Putamen (tissue), 1 donor: ENCODE measurements around the gene FAM168A.

Experiments used
- DNase-seq: peaks from one replicate; pipeline ENCODE4 v3.0.0-alpha.2; 2016; ENCODE audit warnings: low spot score

FAM168A gene

DNA sequence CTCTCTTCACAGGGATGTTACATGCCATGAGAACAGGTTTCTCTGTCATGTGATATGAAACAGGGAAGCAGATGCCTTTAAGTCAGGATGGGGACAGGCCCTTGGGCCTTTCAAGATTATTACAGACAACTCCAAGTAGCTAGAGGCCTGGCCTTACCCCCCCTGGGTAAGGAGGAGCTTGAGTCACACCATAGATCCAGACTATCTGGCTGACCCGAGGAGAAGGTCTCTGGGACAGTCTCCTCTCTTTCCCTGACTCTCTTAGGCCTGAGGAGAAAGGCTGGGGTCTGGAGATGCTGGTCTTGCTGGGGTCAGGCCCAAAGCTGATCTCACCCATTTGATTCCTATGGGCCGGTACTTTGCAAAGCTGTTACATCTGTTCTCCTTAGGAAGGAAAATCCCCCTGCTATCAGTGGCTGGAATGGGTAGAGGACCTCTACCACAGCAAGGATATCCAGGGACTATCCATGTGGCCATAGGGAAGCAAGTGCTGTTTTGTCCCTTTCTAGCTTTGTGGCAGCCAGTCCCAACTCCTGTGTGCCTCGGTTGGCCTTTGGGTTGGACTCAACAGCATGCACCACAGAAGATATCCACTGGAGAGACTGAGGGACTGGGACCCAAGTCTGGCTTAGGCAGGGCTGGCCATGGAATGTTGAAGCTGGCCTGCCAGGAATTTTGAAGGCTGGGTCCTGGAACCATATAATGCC, 196.5 kb downstream of the FAM168A start:
- DNase-seq: no peak

DNA sequence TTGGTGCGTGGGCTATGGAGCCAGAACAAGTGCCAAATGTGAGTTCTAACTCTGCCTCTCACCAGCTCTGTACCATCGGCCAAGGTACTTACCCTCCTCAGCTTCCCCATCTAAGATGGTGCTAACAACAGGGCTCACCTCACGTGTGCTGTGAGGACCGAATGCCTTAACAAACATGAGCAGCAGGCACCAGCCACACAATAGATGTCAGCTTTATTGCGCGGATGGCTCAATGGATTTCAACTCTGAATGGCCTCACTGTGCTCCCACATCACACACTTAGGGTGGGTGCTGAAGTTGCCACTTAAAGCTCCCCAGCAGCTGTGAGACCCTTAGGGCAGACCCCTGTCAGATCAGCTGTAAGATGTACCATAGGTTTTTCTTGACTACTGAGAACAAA, 197.6 kb downstream of the FAM168A start:
- no peak for DNase-seq

DNA sequence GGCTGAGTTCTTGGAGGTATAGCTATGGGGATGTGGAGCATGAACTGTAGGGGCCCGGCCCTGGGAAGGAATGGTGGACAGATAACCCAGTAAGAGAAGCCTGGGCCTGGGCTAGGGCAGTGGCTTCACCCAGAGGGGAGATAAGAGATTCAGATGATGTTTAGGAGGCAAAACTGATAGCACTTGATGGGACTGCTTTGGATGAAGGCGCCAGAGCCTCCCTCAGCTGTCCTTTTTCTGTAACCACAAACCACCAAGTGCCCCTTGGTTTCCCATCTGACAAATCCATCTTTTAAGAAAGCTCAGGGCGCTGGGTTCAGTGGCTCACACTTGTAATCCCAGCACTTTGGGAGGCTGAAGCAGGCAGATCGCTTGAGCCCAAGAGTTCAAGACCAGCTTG, 198.3 kb downstream of the FAM168A start:
- DNase-seq: no peak

DNA sequence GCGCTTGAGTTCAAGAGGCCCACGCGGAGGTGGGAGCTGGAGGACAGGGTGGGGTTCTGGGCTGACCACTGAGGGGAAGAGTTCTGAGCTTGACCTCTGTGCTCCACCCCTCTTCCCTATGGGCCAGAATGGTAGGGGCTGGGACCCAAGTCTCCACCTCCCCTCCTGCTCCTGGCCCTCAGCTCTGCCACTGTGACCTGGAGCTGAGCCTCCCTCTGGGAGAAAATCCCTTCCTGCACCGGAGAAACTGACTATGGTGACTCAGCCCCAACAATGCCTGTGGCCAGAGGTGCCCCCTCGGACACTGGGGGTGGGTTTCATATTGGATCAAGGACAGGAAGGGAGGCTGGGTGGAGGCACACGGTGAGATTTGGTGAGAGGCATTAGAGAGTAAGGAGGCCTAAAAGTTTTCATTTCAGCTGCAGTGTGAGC, 198.7 kb downstream of the FAM168A start:
- no peak for DNase-seq

DNA sequence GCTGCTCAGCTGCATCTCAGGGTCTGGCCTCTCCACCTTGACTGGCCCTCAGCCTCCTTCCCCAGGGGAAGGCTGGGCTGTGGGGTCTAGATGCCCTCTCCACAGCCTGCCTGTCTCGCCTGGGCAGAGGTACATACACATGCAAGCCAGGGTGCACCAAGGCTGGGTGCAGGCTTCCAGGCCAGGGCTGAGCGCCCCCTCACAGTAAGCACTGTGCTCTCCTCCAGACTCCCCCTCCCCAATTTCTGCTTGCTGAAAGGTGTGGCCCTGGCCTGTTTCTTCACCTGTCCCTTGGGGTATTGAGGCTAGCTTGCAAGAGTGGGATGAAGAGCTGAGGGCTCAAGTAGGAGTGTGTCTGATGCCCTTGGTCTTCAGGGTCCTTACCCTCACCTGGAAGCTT, 199.2 kb downstream of the FAM168A start:
- no peak for DNase-seq

DNA sequence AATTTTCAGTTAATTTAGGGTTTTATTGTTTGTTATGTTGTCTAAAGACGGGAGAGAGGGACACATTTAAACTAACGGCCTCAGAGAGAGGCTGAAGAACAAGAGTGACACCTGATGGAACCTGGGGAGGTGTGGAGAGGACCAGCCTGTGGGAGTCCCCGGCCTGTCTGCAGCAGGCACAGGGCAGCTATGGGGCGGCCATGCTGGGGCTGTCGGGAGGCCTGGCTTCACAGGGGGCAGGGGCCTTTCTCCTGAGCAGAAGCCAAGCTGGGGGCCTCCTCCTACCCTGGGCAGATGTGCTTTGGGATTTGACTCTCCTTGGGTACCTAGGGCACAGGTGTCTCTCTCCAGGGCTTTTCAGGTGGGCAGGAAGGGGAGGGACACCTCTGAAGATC, 199.8 kb downstream of the FAM168A start:
- no peak for DNase-seq

DNA sequence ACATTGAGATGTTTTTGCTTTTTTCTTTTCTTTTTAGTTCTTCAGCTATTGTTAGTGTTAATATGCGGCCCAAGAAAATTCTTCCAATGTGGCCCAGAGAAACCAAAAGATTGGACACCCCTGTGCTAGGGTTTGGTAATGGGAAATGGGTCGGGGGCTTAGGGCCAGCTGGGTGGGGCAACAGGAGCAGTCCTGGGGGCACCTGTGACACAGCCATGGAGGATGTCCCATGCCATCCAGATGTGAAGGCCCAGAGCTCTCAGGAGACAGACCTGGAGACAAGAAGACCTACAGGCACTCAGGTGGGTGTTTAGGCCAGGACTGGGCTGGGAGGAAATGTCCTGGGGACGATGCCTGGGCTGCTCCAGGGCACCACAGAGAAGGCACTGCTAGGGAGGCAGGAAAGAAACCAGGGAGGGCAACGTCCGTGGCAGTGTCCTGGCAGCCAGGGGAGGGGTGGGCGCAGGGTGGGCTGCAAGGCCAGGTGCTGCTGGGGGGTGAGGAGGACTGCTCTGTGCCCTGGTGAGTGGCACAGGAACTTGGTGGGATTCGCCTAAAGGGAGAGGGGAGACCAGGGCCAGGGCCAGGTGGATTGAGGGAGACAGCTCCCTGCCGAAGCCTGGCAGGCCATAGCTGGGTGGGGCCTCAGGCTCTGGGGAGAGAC, 200.3 kb downstream of the FAM168A start:
- no peak for DNase-seq

DNA sequence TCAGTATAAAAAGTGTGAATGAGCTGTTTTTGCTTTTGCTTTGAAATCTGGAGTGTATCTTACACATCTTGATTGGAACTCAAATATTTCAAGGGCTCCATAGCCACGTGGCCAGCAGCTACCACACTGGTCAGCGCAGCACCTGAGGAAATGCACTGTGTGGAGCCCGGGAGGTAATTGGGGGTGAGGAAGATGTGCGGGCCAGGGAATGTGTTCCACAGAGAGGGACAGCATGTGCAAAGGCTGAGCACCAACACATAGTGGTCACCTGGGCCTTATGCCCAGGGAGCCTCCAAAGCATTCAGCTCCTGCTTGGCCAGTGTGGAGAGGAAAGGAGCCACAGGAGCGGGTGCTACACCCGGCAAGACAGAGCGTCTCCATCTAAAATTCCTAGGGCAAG, 200.9 kb downstream of the FAM168A start:
- DNase-seq: no peak

DNA sequence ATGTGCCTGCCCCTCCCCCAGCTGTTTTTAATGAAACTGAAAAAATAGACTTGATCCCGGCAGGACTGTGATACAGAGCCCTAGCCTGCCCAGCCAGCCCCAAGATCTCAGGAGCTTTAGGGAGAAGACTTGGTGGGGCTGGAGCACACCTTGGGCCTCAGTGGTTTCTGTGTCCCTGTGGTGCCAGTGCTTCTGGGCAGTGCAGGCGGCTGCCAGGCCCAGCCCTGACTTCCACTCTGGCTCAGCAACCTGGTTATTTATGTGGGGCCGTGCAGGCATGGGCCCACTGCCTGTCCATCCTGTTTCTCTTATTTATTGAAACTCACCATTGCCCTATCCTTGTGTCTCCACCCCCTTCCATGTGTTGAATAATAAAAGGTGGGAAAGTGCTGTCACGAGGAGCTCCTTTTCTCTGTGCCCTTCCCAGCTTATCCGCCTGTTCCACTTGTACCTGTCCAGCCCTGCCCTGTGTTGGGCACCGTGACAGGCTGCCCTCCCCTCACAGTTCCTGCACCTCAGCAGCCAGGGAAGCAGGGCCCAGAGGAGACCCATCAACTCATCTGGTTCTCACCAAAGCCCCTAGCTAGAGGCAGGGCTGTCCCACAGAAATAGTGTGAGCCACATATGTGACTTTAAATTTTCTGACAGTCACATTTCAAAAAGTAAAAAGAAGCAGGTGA, 201.5 kb downstream of the FAM168A start:
- DNase-seq: no peak

DNA sequence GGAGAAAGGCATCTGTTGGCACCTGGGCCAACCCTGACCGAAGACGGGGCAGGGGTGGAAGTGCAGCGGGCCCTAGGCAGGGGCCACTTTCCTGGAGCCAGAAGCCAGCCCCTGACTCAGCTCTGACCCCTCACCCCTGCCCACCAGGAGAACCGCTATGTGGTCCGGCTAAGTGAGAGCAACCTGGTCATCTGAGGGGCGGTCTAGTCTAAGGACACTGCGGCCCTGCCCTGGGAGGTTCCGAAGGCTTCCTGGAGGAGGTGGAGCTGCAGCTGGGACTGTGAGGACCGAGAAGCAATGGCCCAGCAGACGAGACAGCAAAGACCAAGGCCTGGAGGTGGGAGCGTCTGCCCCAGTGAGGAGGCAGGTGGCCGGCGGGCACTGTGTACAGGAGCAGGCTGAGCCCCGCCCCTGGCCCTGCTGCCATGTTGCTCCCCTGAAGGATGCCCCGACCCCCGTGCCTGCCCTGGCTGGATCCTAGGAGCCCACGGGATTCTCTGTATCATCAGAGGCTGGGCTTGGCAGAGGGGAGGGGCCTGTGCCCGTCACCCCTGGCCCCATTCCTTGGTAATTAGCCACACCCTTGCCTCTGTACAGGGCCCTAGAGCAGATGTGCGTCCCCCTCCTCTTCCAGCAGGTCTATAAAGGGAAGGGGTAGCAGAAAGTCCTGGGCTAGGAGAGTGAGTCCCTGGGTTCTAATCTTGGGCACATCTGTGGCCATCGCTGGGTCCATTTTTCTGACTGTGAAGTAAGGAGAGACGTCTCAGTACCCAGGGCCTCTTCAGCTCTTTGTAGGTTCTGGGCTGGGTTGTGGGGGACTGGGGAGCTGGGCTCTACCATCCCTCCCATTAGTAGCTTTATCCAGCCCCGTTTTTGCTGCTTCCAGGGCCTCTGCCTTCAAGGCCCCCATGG, 202.4 kb downstream of the FAM168A start:
- DNase-seq: no peak

DNA sequence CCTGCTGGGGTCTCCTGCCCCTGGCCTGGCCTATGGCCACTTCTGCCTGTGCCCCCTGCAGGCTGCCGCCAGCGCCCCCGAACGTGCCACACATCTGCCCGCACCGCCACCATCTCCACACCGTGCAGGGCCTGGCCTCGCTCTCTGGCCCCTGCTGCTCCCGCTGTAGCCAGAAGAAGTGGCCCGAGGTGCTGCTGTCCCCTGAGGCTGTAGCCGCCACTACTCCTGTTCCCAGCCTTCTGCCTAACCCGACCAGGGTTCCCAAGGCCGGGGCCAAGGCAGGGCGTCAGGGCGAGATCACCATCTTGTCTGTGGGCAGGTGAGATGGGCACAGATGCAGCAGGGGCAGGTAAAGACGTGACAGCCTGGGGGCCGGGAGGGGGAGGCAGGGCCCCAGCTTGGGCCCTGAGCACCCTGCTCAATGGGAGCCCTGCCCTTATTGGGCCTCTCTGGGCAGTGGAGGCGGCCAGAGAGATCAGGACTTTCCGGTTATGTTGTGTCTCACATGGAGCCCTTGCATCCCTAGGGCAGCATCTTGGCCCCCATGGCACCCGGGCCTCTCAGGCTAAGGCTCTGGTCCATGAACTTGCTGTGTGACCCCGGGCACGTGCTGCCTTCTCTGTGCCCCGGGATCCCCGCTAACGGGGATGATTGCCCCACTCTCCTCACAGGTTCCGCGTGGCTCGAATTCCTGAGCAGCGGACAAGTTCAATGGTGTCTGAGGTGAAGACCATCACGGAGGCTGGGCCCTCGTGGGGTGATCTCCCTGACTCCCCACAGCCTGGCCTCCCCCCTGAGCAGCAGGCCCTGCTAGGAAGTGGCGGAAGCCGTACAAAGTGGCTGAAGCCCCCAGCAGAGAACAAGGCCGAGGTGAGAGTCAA, 203.3 kb downstream of the FAM168A start:
- DNase-seq: no peak

DNA sequence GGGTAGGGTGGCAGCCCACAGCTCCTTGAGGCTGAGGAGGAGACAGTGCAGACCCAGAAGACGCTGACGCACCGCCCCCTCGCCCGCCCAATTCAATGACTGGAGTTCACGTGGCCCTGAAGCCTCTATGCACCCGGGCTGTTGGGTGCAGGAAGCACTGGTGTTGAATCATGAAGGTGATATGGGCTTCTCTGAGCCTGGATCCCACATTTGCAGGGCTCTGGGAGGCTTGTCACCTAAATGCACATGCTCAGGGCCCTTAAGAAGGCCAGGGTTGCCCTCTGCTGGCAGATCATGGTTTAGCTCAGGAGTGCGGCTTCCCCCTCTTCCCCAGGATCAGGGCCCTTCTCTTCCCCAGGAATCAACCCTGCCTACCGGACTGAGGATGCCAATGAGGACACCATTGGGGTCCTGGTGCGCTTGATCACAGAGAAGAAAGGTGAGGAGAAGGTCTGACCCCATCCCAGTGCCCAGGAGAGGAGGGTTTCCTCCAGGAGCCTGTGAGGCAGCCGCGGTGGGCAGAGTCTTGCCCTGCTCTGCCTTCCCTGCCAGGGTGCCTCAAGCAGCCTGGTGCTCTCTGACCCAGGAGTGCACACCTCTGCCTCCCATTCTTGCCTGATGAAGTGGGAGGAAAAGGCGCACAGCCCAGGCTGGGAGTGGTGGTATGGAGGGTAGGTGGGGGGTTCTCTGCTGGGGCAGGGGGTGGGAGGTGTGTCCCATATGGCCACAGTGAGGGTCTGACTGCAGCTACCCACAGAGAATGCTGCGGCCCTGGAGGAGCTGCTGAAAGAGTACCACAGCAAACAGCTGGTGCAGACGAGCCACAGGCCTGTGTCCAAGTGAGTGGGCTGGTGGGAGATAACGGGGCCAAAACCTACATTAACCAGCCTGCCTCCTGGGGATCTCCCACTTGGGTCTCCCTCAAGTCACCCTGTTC, 204.2 kb downstream of the FAM168A start:
- peak; percentile 76 for DNase-seq

DNA sequence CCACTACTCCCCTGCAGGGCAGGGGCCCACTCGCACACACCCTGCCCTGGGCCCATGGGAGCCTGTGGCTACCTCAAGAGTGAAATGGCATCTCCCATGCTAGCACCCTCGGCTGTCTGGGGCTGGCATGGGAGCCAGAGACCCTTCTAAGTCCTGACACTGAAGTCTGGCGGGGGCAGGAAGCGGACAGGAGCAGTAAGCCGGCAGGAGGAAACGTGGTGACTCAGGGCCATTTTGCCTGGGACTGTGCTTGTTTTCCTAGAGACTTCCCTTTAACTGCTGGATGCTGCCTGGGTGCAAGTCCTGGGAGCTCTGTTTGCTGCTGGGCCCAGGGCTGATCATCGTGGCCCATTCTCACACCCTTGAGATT, 204.9 kb downstream of the FAM168A start:
- no peak for DNase-seq

DNA sequence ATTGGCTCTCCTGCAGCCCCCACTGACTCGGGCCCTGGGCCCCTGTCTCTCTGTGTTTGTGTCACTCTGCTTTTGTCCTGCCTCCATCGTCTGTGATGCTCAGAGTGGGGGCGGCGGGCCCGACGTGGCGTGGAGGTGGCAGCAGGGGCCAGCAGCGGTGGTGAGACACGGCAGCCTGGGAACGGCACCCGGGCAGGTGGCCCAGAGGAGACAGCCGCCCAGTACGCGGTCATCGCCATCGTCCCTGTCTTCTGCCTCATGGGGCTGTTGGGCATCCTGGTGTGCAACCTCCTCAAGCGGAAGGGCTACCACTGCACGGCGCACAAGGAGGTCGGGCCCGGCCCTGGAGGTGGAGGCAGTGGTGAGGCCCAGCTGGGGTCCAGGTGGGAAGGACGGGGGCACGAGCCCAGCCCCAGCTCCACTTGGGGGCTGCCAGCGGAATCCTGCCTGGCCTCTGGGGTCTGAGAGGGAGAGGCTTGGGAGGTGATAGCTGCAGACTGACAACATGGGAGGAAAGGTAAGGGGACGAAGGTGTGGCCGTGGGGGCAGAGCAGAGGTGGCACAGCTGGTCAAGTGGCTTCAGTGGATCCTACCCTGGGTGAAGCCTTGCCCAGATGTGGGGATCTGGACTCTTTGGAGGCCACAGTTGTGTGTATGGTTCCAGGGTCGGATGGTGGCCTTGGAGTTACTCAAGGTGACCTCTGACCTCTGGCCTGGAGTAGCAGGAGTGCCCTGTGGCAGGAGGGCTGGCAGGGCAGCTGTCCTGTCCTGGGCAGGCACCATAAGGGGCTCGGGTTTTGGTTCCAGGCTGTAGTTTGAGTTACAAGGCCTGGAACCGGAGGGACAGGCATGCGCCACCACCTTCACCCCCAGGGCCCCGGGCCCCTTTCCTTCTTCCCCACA, 205.6 kb downstream of the FAM168A start:
- DNase-seq: no peak

DNA sequence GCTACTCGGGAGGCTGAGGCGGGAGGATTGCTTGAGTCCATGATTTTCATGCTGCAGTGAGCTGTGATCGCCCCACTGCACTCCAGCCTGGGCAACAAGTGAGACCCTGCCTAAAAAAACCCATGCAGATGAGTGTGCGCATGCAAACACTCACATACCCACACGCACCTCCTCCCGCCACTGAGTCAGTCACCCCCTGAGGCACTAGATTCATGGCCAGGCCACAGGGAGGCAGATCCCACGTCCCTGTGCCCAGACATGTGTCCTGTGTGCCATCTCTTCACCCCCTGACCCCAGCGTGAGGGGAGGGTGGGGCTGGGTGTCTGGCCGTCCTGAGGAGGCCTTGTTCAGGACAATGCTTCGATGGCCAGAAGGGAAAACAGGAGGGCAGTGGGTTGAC, 206.2 kb downstream of the FAM168A start:
- no peak for DNase-seq

DNA sequence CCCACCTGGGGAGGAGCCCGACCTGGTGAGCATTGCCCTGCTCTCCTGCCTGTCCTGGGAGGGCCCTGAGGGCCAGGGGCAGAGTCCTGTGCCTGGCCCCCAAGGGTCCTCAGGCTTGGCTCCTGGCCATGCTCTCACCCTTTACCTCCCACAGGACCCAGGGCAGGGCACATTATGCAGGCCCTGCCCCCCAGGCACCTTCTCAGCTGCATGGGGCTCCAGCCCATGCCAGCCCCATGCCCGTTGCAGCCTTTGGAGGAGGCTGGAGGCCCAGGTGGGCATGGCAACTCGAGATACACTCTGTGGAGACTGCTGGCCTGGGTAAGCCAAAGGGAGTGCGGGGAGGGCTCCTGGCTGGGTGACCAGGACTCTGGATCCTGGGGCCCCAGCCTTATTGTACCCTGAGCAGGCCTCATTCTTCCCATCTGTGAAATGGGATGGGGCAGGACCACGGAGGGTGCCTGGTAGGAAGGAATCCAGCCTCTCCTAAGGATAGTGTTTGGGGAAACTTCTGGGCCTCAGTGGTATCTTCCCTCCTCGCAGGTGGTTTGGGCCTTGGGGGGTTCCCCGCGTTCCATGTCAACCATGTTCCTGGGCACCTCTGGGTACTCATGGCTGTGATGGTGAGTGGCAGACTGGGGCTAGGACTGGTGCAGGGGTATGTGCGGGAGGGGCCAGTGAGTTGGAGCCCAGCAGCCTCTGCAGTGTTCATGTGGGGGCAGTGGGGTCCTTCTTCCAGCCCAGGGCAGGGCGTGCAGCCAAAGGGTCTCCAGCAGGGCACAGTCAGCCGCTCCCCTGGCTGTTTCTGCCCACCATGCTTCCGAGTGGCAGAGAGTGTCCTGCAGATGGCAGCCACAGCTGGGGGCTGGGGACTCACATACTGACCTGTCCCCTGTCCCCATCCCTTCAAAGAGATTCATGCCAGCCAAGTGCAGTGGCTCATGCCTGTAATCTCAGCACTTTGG, 207.0 kb downstream of the FAM168A start:
- no peak for DNase-seq

DNA sequence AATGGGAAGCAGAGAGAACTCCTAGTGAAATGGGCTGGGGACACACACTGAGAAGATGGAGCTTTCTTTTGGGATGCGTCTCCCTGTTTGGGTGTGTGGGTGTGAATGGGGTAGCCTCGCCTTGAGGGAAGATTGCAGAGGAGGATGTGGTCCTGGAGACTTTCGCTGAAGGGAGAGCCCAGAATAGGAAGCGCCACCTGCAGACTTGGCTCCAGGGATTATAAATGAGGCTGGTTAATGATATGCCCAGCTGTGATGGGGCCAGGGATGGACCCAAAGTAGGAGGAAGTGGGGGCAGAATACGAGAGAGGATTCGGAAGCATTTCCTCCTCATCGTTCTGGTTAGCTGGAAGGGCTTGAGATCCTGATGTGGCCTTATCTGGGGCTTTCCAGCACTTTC, 208.0 kb downstream of the FAM168A start:
- DNase-seq: no peak

DNA sequence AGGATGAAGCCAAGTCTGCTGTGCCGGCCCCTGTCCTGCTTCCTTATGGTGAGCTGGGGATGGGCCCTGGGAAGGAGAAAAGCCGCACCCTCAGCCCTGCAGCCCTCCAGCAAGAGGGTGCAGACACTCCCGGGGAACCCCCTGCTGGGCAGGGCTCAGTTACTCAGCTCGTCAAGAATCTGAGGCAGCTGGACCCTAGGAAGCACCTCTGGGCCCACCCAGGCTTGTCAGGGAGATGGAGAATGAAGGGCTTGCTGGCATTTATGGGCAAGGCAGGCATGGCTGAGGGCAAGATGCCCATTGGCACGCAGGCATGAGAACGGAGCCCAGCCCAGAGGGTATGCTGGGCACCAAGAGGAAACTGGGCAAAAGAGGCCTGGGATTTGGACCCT, 208.8 kb downstream of the FAM168A start:
- DNase-seq: no peak
